ENCODE results near the gene MDM4.

Gene MDM4

GRCh38 chr1:204516180-204516879 is at the start of gene MDM4:
Gene MDM4, plus strand, starts transcription at chr1:204516406. Its CDS starts 9,113 bp downstream, at chr1:204525519.
- TF ChIP-seq CTCF (IDR thresholded peaks at IDR 0.05; ENCODE audit: extremely low read depth, missing control alignments) = no peak
- DNase-seq (ENCODE audit: low spot score) = peak; percentile 85

- no peak for DNase-seq (ENCODE audit: low spot score)
- no peak for TF ChIP-seq CTCF (IDR thresholded peaks at IDR 0.05; ENCODE audit: extremely low read depth, missing control alignments)
Observed at GRCh38 chr1:204466416-204467405, 49.5 kb upstream of the MDM4 start.

GRCh38 chr1:204468206-204468605 is 48.0 kb upstream of the MDM4 start:
- no peak for TF ChIP-seq CTCF (IDR thresholded peaks at IDR 0.05; ENCODE audit: extremely low read depth, missing control alignments)
- DNase-seq (ENCODE audit: low spot score) = no peak

- no peak for DNase-seq (ENCODE audit: low spot score)
- TF ChIP-seq CTCF (IDR thresholded peaks at IDR 0.05; ENCODE audit: extremely low read depth, missing control alignments) = no peak
Observed at GRCh38 chr1:204468766-204469302, 47.4 kb upstream of the MDM4 start.

GRCh38 chr1:204469304-204469703 is 46.9 kb upstream of the MDM4 start:
- TF ChIP-seq CTCF (IDR thresholded peaks at IDR 0.05; ENCODE audit: extremely low read depth, missing control alignments) = no peak

GRCh38 chr1:204471687-204472086 is 44.5 kb upstream of the MDM4 start:
- TF ChIP-seq CTCF (IDR thresholded peaks at IDR 0.05; ENCODE audit: extremely low read depth, missing control alignments) = no peak
- no peak for DNase-seq (ENCODE audit: low spot score)

More at GRCh38 chr1:204469304-204469703, 46.9 kb upstream of the MDM4 start:
- no peak for DNase-seq (ENCODE audit: low spot score)

GRCh38 chr1:204472660-204473059 is 43.5 kb upstream of the MDM4 start:
- DNase-seq (ENCODE audit: low spot score) = no peak
- TF ChIP-seq CTCF (IDR thresholded peaks at IDR 0.05; ENCODE audit: extremely low read depth, missing control alignments) = no peak

Data from GM20000 (cell line).